Measurements from ENCODE around the gene NEB. TPM values are rescaled to one million over a fixed set of nuclear protein-coding genes. Genes with fewer than 3 reads are reported as not detected.
"Not testable (repeated sequence)": the region's sequence is repeated elsewhere in the genome, so short reads cannot be mapped to it uniquely, and the experiment has no call there.

The NEB gene
- total RNA-seq, 2 donors from 2014 or later = 0.57 to 1.8 TPM

- intact Hi-C loops (cut with DNase I); DNase-seq (ENCODE audit: low spot score): not testable (repeated sequence)
Observed at GRCh38 chr2:151591908-151592255, 142.4 kb downstream of the NEB start.

GRCh38 chr2:151591250-151591907, 142.9 kb downstream of the NEB start:
- DNase-seq (ENCODE audit: low spot score); intact Hi-C loops (cut with DNase I): not testable (repeated sequence)

- DNase-seq (ENCODE audit: low spot score); intact Hi-C loops (cut with DNase I): not testable (repeated sequence)
Observed at GRCh38 chr2:151581300-151581699, 153.0 kb downstream of the NEB start.

- DNase-seq (ENCODE audit: low spot score); intact Hi-C loops (cut with DNase I): not testable (repeated sequence)
Observed at GRCh38 chr2:151580697-151581096, 153.6 kb downstream of the NEB start.

- intact Hi-C loops (cut with DNase I) = no loop called here
Observed at GRCh38 chr2:151577116-151577515, 157.2 kb downstream of the NEB start.

GRCh38 chr2:151576080-151576479, 158.2 kb downstream of the NEB start:
- DNase-seq (ENCODE audit: low spot score) = no peak
- intact Hi-C loops (cut with DNase I) = no loop called here

More at GRCh38 chr2:151577116-151577515, 157.2 kb downstream of the NEB start:
- DNase-seq (ENCODE audit: low spot score) = no peak

- DNase-seq (ENCODE audit: low spot score) = no peak
- intact Hi-C loops (cut with DNase I) = no loop called here
Observed at GRCh38 chr2:151575338-151575737, 158.9 kb downstream of the NEB start.

- intact Hi-C loops (cut with DNase I) = no loop called here
Observed at GRCh38 chr2:151570191-151570590, 164.1 kb downstream of the NEB start.

GRCh38 chr2:151569167-151569566, 165.1 kb downstream of the NEB start:
- DNase-seq (ENCODE audit: low spot score) = no peak
- intact Hi-C loops (cut with DNase I) = no loop called here

More at GRCh38 chr2:151570191-151570590, 164.1 kb downstream of the NEB start:
- DNase-seq (ENCODE audit: low spot score) = no peak

- intact Hi-C loops (cut with DNase I) = no loop called here
- DNase-seq (ENCODE audit: low spot score) = no peak
Observed at GRCh38 chr2:151568501-151568900, 165.8 kb downstream of the NEB start.

- intact Hi-C loops (cut with DNase I) = no loop called here
- no peak for DNase-seq (ENCODE audit: low spot score)
Observed at GRCh38 chr2:151567006-151567405, 167.3 kb downstream of the NEB start.

GRCh38 chr2:151562398-151562797, 171.9 kb downstream of the NEB start:
- intact Hi-C loops (cut with DNase I) = no loop called here
- no peak for DNase-seq (ENCODE audit: low spot score)

- no peak for DNase-seq (ENCODE audit: low spot score)
Observed at GRCh38 chr2:151560289-151560688, 174.0 kb downstream of the NEB start.

GRCh38 chr2:151559431-151559830, 174.8 kb downstream of the NEB start:
- intact Hi-C loops (cut with DNase I) = not testable (repeated sequence)

More at GRCh38 chr2:151560289-151560688, 174.0 kb downstream of the NEB start:
- intact Hi-C loops (cut with DNase I) = no loop called here

GRCh38 chr2:151557883-151558282, 176.4 kb downstream of the NEB start:
- DNase-seq (ENCODE audit: low spot score); intact Hi-C loops (cut with DNase I): not testable (repeated sequence)

More at GRCh38 chr2:151559431-151559830, 174.8 kb downstream of the NEB start:
- DNase-seq (ENCODE audit: low spot score) = not testable (repeated sequence)

GRCh38 chr2:151556121-151556520, 178.2 kb downstream of the NEB start:
- DNase-seq (ENCODE audit: low spot score) = no peak
- intact Hi-C loops (cut with DNase I) = no loop called here

- intact Hi-C loops (cut with DNase I) = no loop called here
- no peak for DNase-seq (ENCODE audit: low spot score)
Observed at GRCh38 chr2:151552287-151552686, 182.0 kb downstream of the NEB start.

- intact Hi-C loops (cut with DNase I) = no loop called here
Observed at GRCh38 chr2:151551556-151551955, 182.7 kb downstream of the NEB start.

GRCh38 chr2:151549191-151549590, 185.1 kb downstream of the NEB start:
- intact Hi-C loops (cut with DNase I) = no loop called here
- no peak for DNase-seq (ENCODE audit: low spot score)

More at GRCh38 chr2:151551556-151551955, 182.7 kb downstream of the NEB start:
- DNase-seq (ENCODE audit: low spot score) = no peak

- intact Hi-C loops (cut with DNase I) = no loop called here
- DNase-seq (ENCODE audit: low spot score) = no peak
Observed at GRCh38 chr2:151544449-151544848, 189.8 kb downstream of the NEB start.

- intact Hi-C loops (cut with DNase I) = no loop called here
- DNase-seq (ENCODE audit: low spot score) = no peak
Observed at GRCh38 chr2:151543876-151544275, 190.4 kb downstream of the NEB start.
